Hepatocyte (in vitro differentiated cells): Measurements from ENCODE around the gene SOX6. TPM values are rescaled to one million over a fixed set of nuclear protein-coding genes. Genes with fewer than 3 reads are reported as not detected.
A peak's percentile ranks its signal among the peaks of the same experiment; 100 is the strongest.

Experiments used
- DNase-seq: peaks from one replicate; pipeline ENCODE4 v3.0.0-alpha.2; 2016; ENCODE audit warnings: low spot score
- H2AFZ ChIP-seq: fragments of 200-600 bp; sonication (generic); 2 replicates; pipeline ENCODE4 v1.6.0; 2016; ENCODE audit warnings: antibody characterized with exemption, mild to moderate bottlenecking
- H3K27ac ChIP-seq: fragments of 200-600 bp; sonication (generic); 2 replicates; pipeline ENCODE4 v1.5.1; 2016; ENCODE audit warnings: mild to moderate bottlenecking
- H3K27me3 ChIP-seq: fragments of 200-600 bp; sonication (generic); 2 replicates; pipeline ENCODE4 v1.6.1; 2016
- H3K36me3 ChIP-seq: fragments of 200-600 bp; sonication (generic); replicated peaks from 2 replicates; pipeline ENCODE4 v1.5.1; 2016; ENCODE audit warnings: low read depth; ENCODE audit not compliant: insufficient read depth
- H3K4me1 ChIP-seq: fragments of 200-600 bp; sonication (generic); 2 replicates; pipeline ENCODE4 v1.5.1; 2016; ENCODE audit warnings: mild to moderate bottlenecking, moderate library complexity; ENCODE audit not compliant: insufficient read depth
- H3K4me2 ChIP-seq: fragments of 200-600 bp; sonication (generic); 2 replicates; pipeline ENCODE4 v1.6.0; 2016
- H3K4me3 ChIP-seq: fragments of 200-600 bp; sonication (generic); 2 replicates; pipeline ENCODE4 v1.5.1; 2016; ENCODE audit warnings: mild to moderate bottlenecking
- H3K79me2 ChIP-seq: fragments of 200-600 bp; sonication (generic); 2 replicates; pipeline ENCODE4 v1.6.0; 2017; ENCODE audit warnings: mild to moderate bottlenecking
- H3K9me2 ChIP-seq: fragments of 200-600 bp; sonication (generic); replicated peaks from 2 replicates; pipeline ENCODE4 v1.6.0; 2017; ENCODE audit warnings: mild to moderate bottlenecking; ENCODE audit not compliant: insufficient read depth
- H3K9me3 ChIP-seq: fragments of 200-600 bp; sonication (generic); 2 replicates; pipeline ENCODE4 v1.5.1; 2016; ENCODE audit warnings: low read depth, mild to moderate bottlenecking
- H4K20me1 ChIP-seq: fragments of 200-600 bp; sonication (generic); 2 replicates; pipeline ENCODE4 v1.6.0; 2016; ENCODE audit warnings: mild to moderate bottlenecking; ENCODE audit not compliant: insufficient read depth, poor library complexity, severe bottlenecking
- EZH2 ChIP-seq: fragments of 200-600 bp; sonication (generic); IDR thresholded peaks from 2 replicates; pipeline ENCODE4 v1.6.1; 2016; ENCODE audit warnings: antibody characterized with exemption, mild to moderate bottlenecking, borderline replicate concordance
- EZH2phosphoT487 ChIP-seq: fragments of 200-600 bp; sonication (generic); IDR thresholded peaks from one replicate; pipeline ENCODE4 v1.6.1; 2018; ENCODE audit warnings: antibody characterized with exemption, mild to moderate bottlenecking, low read depth, moderate library complexity; ENCODE audit not compliant: unreplicated experiment, severe bottlenecking
- WGBS: methylation state at CpG from one replicate; pipeline ENCODE4 v1.1.6; 2016; ENCODE audit warnings: low lambda C conversion rate; ENCODE audit errors: missing lambda C conversion rate; 5-methylcytosine and 5-hydroxymethylcytosine counted together
- polyA plus RNA-seq: library from polyadenylated mRNA; unstranded; fragments of >200 nt; fragmentation: Nextera tagmentation; extraction: Ambion mirVana; gene quantifications from 2 replicates; pipeline ENCODE4 v1.2.1, GENCODE V29; 2016
- total RNA-seq: library from RNA; depleted of rRNA; stranded (reverse); fragments of >200 nt; gene quantifications from 2 replicates; pipeline ENCODE4 v1.2.3, GENCODE V29; 2014
- TF ChIP-seq, protein P1 (sequence below): fragments of 200-600 bp; sonication (generic); IDR thresholded peaks from 2 replicates; pipeline ENCODE4 v1.5.1; 2016; ENCODE audit warnings: antibody characterized with exemption, mild to moderate bottlenecking; ENCODE audit not compliant: poor library complexity

The SOX6 gene
- total and polyA plus RNA-seq, 2 experiments from 2014 or later = 23.2 to 75.7 TPM

DNA sequence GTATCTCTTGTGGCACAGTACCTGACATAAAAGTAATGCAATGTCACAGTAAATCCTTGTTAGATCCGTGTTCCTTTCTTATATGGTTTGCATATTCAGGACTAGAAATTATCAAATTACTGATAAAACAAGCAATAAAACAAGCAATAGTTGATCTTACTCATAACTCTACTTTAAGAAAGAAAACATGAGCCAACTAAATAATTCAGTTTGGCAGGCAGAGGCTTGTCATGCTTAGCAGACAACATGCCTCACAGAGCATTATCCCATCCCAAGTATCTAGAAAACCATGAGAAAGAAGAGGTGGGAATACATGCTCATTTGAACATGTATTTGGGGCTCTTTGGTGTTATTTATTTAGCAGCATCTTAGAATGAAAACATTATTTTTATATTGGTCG lies 241.9 kb downstream of the SOX6 start:
- no peaks in the 10 kb centered on the region for H3K36me3 ChIP-seq
- H3K27ac ChIP-seq = peak overlapping the region; percentile 77
- H3K4me1 ChIP-seq = peaks cover 41% of the 10 kb centered on the region
- no peaks in the 10 kb centered on the region for H3K9me3 ChIP-seq
- H3K79me2 ChIP-seq = no peaks in the 10 kb centered on the region
- H2AFZ ChIP-seq = no peak overlapping the region
- no peak for TF ChIP-seq EZH2
- TF ChIP-seq, protein P1, sequence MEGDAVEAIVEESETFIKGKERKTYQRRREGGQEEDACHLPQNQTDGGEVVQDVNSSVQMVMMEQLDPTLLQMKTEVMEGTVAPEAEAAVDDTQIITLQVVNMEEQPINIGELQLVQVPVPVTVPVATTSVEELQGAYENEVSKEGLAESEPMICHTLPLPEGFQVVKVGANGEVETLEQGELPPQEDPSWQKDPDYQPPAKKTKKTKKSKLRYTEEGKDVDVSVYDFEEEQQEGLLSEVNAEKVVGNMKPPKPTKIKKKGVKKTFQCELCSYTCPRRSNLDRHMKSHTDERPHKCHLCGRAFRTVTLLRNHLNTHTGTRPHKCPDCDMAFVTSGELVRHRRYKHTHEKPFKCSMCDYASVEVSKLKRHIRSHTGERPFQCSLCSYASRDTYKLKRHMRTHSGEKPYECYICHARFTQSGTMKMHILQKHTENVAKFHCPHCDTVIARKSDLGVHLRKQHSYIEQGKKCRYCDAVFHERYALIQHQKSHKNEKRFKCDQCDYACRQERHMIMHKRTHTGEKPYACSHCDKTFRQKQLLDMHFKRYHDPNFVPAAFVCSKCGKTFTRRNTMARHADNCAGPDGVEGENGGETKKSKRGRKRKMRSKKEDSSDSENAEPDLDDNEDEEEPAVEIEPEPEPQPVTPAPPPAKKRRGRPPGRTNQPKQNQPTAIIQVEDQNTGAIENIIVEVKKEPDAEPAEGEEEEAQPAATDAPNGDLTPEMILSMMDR = no peak
- no peak for TF ChIP-seq EZH2phosphoT487
- 65% methylated on average over 2 of the region's 2 CpGs for WGBS
- no peak for DNase-seq
- H3K27me3 ChIP-seq = no peaks in the 10 kb centered on the region
- H3K9me2 ChIP-seq = no peaks in the 10 kb centered on the region
- no peaks in the 10 kb centered on the region for H4K20me1 ChIP-seq
- peak overlapping the region; percentile 57 for H3K4me2 ChIP-seq
- no peak overlapping the region for H3K4me3 ChIP-seq

- TF ChIP-seq EZH2 = no peak
- TF ChIP-seq EZH2phosphoT487 = no peak
- TF ChIP-seq, protein P1 = no peak
- peaks cover 41% of the 10 kb centered on the region for H3K4me1 ChIP-seq
These were observed 244.7 kb downstream of the SOX6 start for GRCh38 chr11:16111690-16112089.

GRCh38 chr11:16110886-16111285 lies 245.5 kb downstream of the SOX6 start:
- H3K36me3 ChIP-seq = no peaks in the 10 kb centered on the region
- no peaks in the 10 kb centered on the region for H3K27me3 ChIP-seq
- H3K79me2 ChIP-seq = no peaks in the 10 kb centered on the region
- H4K20me1 ChIP-seq = no peaks in the 10 kb centered on the region
- 30% methylated on average over 2 of the region's 2 CpGs for WGBS
- peaks cover 3% of the 10 kb centered on the region for H3K9me3 ChIP-seq
- TF ChIP-seq EZH2 (no peak), EZH2phosphoT487 (no peak)
- TF ChIP-seq, protein P1 = no peak
- no peaks in the 10 kb centered on the region for H3K9me2 ChIP-seq
- no peak for DNase-seq
- H3K4me3 ChIP-seq = no peak overlapping the region
- H3K4me1 ChIP-seq = peaks cover 39% of the 10 kb centered on the region
- no peak overlapping the region for H2AFZ ChIP-seq
- H3K27ac ChIP-seq = no peak overlapping the region
- H3K4me2 ChIP-seq = peak overlapping the region; percentile 50

More at GRCh38 chr11:16111690-16112089, 244.7 kb downstream of the SOX6 start:
- 77% methylated on average over 2 of the region's 2 CpGs for WGBS
- Histone ChIP-seq H3K36me3 (no peaks in the 10 kb centered on the region), H3K27ac (no peak overlapping the region), H4K20me1 (no peaks in the 10 kb centered on the region), H3K27me3 (no peaks in the 10 kb centered on the region), H3K79me2 (no peaks in the 10 kb centered on the region), H2AFZ (no peak overlapping the region), H3K9me3 (no peaks in the 10 kb centered on the region), H3K9me2 (no peaks in the 10 kb centered on the region), H3K4me2 (peak overlapping the region; percentile 50), H3K4me3 (no peak overlapping the region)
- no peak for DNase-seq
